HepG2 (cell line): ENCODE measurements around the gene GNPDA1. TPM values are rescaled to one million over a fixed set of nuclear protein-coding genes. Genes with fewer than 3 reads are reported as not detected.

Experiments used
- DMAP1 ChIP-seq: IDR thresholded peaks from 2 replicates; pipeline ENCODE4 v1.6.1; 2016
- ELF1 ChIP-seq: sonication (generic); formaldehyde crosslinking; IDR thresholded peaks from 2 replicates; pipeline ENCODE4 v1.4.0; 2020; ENCODE audit warnings: missing genetic modification reagents
- FOXO4 ChIP-seq: sonication (generic); formaldehyde crosslinking; conservative IDR thresholded peaks from 2 replicates; pipeline ENCODE4 v1.8.1; 2023; ENCODE audit warnings: missing genetic modification reagents
- FOXP1 ChIP-seq, 2 experiments: fragments of 450-650 bp in 1 of 2; IDR thresholded peaks; 2 replicates each; pipeline ENCODE4 v1.6.1; 2017 to 2018; ENCODE audit warnings: antibody characterized with exemption in 1 of 2
- GMEB1 ChIP-seq: sonication (generic); formaldehyde crosslinking; IDR thresholded peaks from 2 replicates; pipeline ENCODE4 v1.5.1; 2020; ENCODE audit warnings: missing genetic modification reagents, mild to moderate bottlenecking, borderline replicate concordance
- HNF1B ChIP-seq: sonication (generic); formaldehyde crosslinking; IDR thresholded peaks from 2 replicates; pipeline ENCODE4 v1.5.1; 2020; ENCODE audit warnings: mild to moderate bottlenecking, moderate library complexity, missing genetic modification reagents
- HNF4G ChIP-seq, 2 experiments: sonication (generic) in 1 of 2; formaldehyde crosslinking in 1 of 2; IDR thresholded peaks; 2 replicates each; pipeline versions ENCODE4 v1.4.0 to v1.6.1; 2011 to 2020; ENCODE audit warnings: borderline replicate concordance in 2 of 2, low read depth in 2 of 2, mild to moderate bottlenecking in 2 of 2, low read length in 1 of 2, missing genetic modification reagents in 1 of 2, moderate library complexity in 1 of 2
- HNRNPL ChIP-seq: fragments of 200-400 bp; formaldehyde crosslinking; IDR thresholded peaks from 2 replicates; pipeline ENCODE4 v1.6.1; 2017; ENCODE audit warnings: mild to moderate bottlenecking, low read depth, low read length
- MIXL1 ChIP-seq: IDR thresholded peaks from 2 replicates; pipeline ENCODE4 v1.6.1; 2016
- NBN ChIP-seq: fragments of 450-650 bp; conservative IDR thresholded peaks from 2 replicates; pipeline ENCODE4 v1.6.1; 2017
- NFKB2 ChIP-seq: sonication (generic); formaldehyde crosslinking; IDR thresholded peaks from 2 replicates; pipeline ENCODE4 v1.4.0; 2020; ENCODE audit warnings: missing genetic modification reagents, borderline replicate concordance
- PRDM15 ChIP-seq: sonication (generic); formaldehyde crosslinking; IDR thresholded peaks from 2 replicates; pipeline ENCODE4 v1.4.0; 2020; ENCODE audit warnings: missing genetic modification reagents
- TERF1 ChIP-seq: sonication (generic); formaldehyde crosslinking; IDR thresholded peaks from 2 replicates; pipeline ENCODE4 v1.8.0; 2022; ENCODE audit warnings: mild to moderate bottlenecking, missing genetic modification reagents, moderate library complexity
- ZNF746 ChIP-seq: sonication (generic); formaldehyde crosslinking; IDR thresholded peaks from 2 replicates; pipeline ENCODE4 v1.8.0; 2022; ENCODE audit warnings: mild to moderate bottlenecking, missing genetic modification reagents
- ZNF800 ChIP-seq: sonication (generic); formaldehyde crosslinking; IDR thresholded peaks from 2 replicates; pipeline ENCODE4 v1.4.0; 2020; ENCODE audit warnings: missing genetic modification reagents
- ZNF891 ChIP-seq: sonication (generic); formaldehyde crosslinking; IDR thresholded peaks from 2 replicates; pipeline ENCODE4 v1.5.0; 2020; ENCODE audit warnings: mild to moderate bottlenecking, missing genetic modification reagents
- polyA plus RNA-seq, 8 experiments: library from polyadenylated mRNA; depleted of rRNA in 3 of 8; stranded (reverse) in 7 of 8; unstranded in 1 of 8; fragments of >200 nt; fragmentation: Illumina TruSeq in 4 of 8; extraction: Trizol in 4 of 8; gene quantifications; 2 replicates each; pipeline versions ENCODE4 v1.2.1 to v1.2.3, GENCODE V29; 2011 to 2016; ENCODE audit warnings: low read depth in 4 of 8, missing spikeins in 1 of 8, mixed read lengths in 1 of 8; ENCODE audit not compliant: insufficient read depth in 1 of 8
- total RNA-seq, 5 experiments: library from RNA; depleted of rRNA; stranded (reverse); fragments of >200 nt; fragmentation: Illumina TruSeq; extraction: Trizol; gene quantifications; 2 replicates each; pipeline ENCODE4 v1.2.3, GENCODE V29; 2016; ENCODE audit warnings: low read depth in 1 of 5

The GNPDA1 gene
- total and polyA plus RNA-seq, 2 of the 13 experiments (the other 11 are each of a cell fraction or from before 2014, with no cell fraction given) = 6.0 to 54.1 TPM

- TF ChIP-seq HNF4G (IDR thresholded peaks at IDR 0.05; ENCODE audit: borderline replicate concordance, low read depth, low read length) (no peak), HNF4G (CRISPR knock-in tag; IDR thresholded peaks at IDR 0.05; ENCODE audit: borderline replicate concordance, low read depth) (peak; percentile 52; the same call in 1 of the 2 replicates), TERF1 (CRISPR knock-in tag) (peak; percentile 28; the same call in 1 of the 2 replicates), HNF1B (peak; percentile 86), ZNF891 (peak; percentile 94; the same call in 1 of the 2 replicates), MIXL1 (peak; percentile 63), NFKB2 (peak; percentile 96; the same call in 1 of the 2 replicates), DMAP1 (CRISPR knock-in tag) (peak; percentile 89), ELF1 (CRISPR knock-in tag) (peak; percentile 80), HNRNPL (0 out of 2 replicates have a peak, but pooled peaks have one; percentile 42), ZNF800 (CRISPR knock-in tag) (peak; percentile 75; the same call in 1 of the 2 replicates), FOXP1 (IDR thresholded peaks at IDR 0.05) (no peak), FOXP1 (CRISPR knock-in tag; IDR thresholded peaks at IDR 0.05) (no peak), NBN (no peak), PRDM15 (CRISPR knock-in tag) (peak; percentile 73; the same call in 1 of the 2 replicates), FOXO4 (CRISPR knock-in tag) (0 out of 2 replicates have a peak, but pooled peaks have one; percentile 82), ZNF746 (CRISPR knock-in tag) (peak; percentile 62), GMEB1 (CRISPR knock-in tag) (peak; percentile 80)
Observed at GRCh38 chr5:141968914-141969608, 43.8 kb downstream of the GNPDA1 start, which contains the start of gene RNF14 (continued).
